NT2/D1 (cell line): ENCODE measurements around the gene MBL2.

ENCODE experiments used
- SUZ12 ChIP-seq: IDR thresholded peaks from 2 replicates; pipeline ENCODE4 v1.6.1; 2011; ENCODE audit not compliant: insufficient read length, insufficient read depth; ENCODE audit errors: extremely low read depth
- YY1 ChIP-seq: IDR thresholded peaks from 2 replicates; pipeline ENCODE4 v1.6.1; 2011; ENCODE audit not compliant: insufficient read length, insufficient read depth

- TF ChIP-seq YY1: no peak
- no peak for TF ChIP-seq SUZ12
Measured at GRCh38 chr10:52785418-52785817, 12.8 kb upstream of the MBL2 start.
